WERI-Rb-1 (cell line): Measurements from ENCODE around the gene EWSR1.

Experiments
- DNase-seq: peaks from one replicate; pipeline ENCODE4 v3.0.0-alpha.2; 2020
- H3K27ac ChIP-seq: fragments of 250-450 bp; sonication (Bioruptor Pico); 2 replicates; pipeline ENCODE4 v1.5.1; 2020; ENCODE audit warnings: mild to moderate bottlenecking, moderate library complexity
- H3K27me3 ChIP-seq: fragments of 250-450 bp; sonication (Bioruptor Pico); 2 replicates; pipeline ENCODE4 v1.5.1; 2021; ENCODE audit warnings: mild to moderate bottlenecking, low read depth, moderate library complexity; ENCODE audit not compliant: insufficient read depth, severe bottlenecking
- H3K36me3 ChIP-seq: fragments of 250-450 bp; sonication (Bioruptor Pico); 2 replicates; pipeline ENCODE4 v1.5.1; 2020; ENCODE audit warnings: mild to moderate bottlenecking, moderate library complexity
- H3K4me3 ChIP-seq: 2 replicates; pipeline ENCODE4 v1.5.1; 2011; ENCODE audit warnings: low read depth, mild to moderate bottlenecking, control low read depth, low read length
- H3K9me3 ChIP-seq: fragments of 250-450 bp; sonication (Bioruptor Pico); 2 replicates; pipeline ENCODE4 v1.5.1; 2021; ENCODE audit warnings: mild to moderate bottlenecking, moderate library complexity; ENCODE audit not compliant: severe bottlenecking
- CTCF ChIP-seq: IDR thresholded peaks from 2 replicates; pipeline ENCODE4 v1.5.1; 2011; ENCODE audit warnings: low read depth, mild to moderate bottlenecking, control low read depth, inconsistent platforms, low read length

EWSR1 gene

GRCh38 chr22:29290061-29290460 lies 22.0 kb downstream of the EWSR1 start:
- no peak for TF ChIP-seq CTCF
- Histone ChIP-seq H3K36me3 (peaks cover 98% of the 10 kb centered on the region), H3K27me3 (no peaks in the 10 kb centered on the region), H3K9me3 (no peaks in the 10 kb centered on the region), H3K27ac (no peak overlapping the region), H3K4me3 (no peak overlapping the region)
- no peak for DNase-seq

- Histone ChIP-seq H3K27ac (no peak overlapping the region), H3K9me3 (no peaks in the 10 kb centered on the region), H3K4me3 (no peak overlapping the region), H3K36me3 (peaks cover 98% of the 10 kb centered on the region), H3K27me3 (no peaks in the 10 kb centered on the region)
- no peak for TF ChIP-seq CTCF
- DNase-seq, result no peak
Measured at GRCh38 chr22:29291215-29291614, 23.1 kb downstream of the EWSR1 start.

GRCh38 chr22:29292379-29292778 lies 24.3 kb downstream of the EWSR1 start:
- H3K36me3 ChIP-seq, result peaks cover 98% of the 10 kb centered on the region
- no peak for TF ChIP-seq CTCF
- no peak overlapping the region for H3K27ac ChIP-seq
- H3K9me3 ChIP-seq, result no peaks in the 10 kb centered on the region
- H3K27me3 ChIP-seq, result no peaks in the 10 kb centered on the region
- no peak for DNase-seq
- H3K4me3 ChIP-seq, result no peak overlapping the region

GRCh38 chr22:29298641-29299040 lies 30.6 kb downstream of the EWSR1 start:
- no peak for TF ChIP-seq CTCF
- H3K4me3 ChIP-seq, result no peak overlapping the region
- no peaks in the 10 kb centered on the region for H3K9me3 ChIP-seq
- DNase-seq, result no peak
- no peaks in the 10 kb centered on the region for H3K27me3 ChIP-seq
- H3K27ac ChIP-seq, result no peak overlapping the region
- peaks cover 77% of the 10 kb centered on the region for H3K36me3 ChIP-seq

GRCh38 chr22:29299136-29299900 lies 31.2 kb downstream of the EWSR1 start:
- Histone ChIP-seq H3K9me3 (no peaks in the 10 kb centered on the region), H3K27ac (no peak overlapping the region), H3K36me3 (peaks cover 70% of the 10 kb centered on the region), H3K27me3 (no peaks in the 10 kb centered on the region), H3K4me3 (no peak overlapping the region)
- DNase-seq, result no peak
- no peak for TF ChIP-seq CTCF

GRCh38 chr22:29300467-29300806 lies 32.4 kb downstream of the EWSR1 start:
- TF ChIP-seq CTCF, result no peak
- H3K36me3 ChIP-seq, result peaks cover 59% of the 10 kb centered on the region
- no peak overlapping the region for H3K4me3 ChIP-seq
- no peaks in the 10 kb centered on the region for H3K9me3 ChIP-seq
- DNase-seq, result no peak
- H3K27me3 ChIP-seq, result no peaks in the 10 kb centered on the region
- H3K27ac ChIP-seq, result no peak overlapping the region
